ENCODE measurements around the gene SEPTIN5. TPM values are rescaled to one million over a fixed set of nuclear protein-coding genes. Genes with fewer than 3 reads are reported as not detected.
A peak's percentile ranks its signal among the peaks of the same experiment; 100 is the strongest.

Gene SEPTIN5
- total RNA-seq, 1 experiment from 2014 or later = 22.4 TPM

- no peak for TF ChIP-seq MXD4 (CRISPR knock-in tag; IDR thresholded peaks at IDR 0.05; ENCODE audit: borderline replicate concordance)
- TF ChIP-seq RORB (CRISPR knock-in tag; IDR thresholded peaks at IDR 0.05) = no peak
- no peak for TF ChIP-seq JUN (CRISPR knock-in tag; IDR thresholded peaks at IDR 0.05)
- no peak for TF ChIP-seq NFE2L1 (CRISPR knock-in tag; IDR thresholded peaks at IDR 0.05)
- TF ChIP-seq ARID4B (CRISPR knock-in tag; IDR thresholded peaks at IDR 0.05; ENCODE audit: borderline replicate concordance) = no peak
- no peak for TF ChIP-seq ZNF121 (CRISPR knock-in tag; IDR thresholded peaks at IDR 0.05)
- TF ChIP-seq, protein P1, sequence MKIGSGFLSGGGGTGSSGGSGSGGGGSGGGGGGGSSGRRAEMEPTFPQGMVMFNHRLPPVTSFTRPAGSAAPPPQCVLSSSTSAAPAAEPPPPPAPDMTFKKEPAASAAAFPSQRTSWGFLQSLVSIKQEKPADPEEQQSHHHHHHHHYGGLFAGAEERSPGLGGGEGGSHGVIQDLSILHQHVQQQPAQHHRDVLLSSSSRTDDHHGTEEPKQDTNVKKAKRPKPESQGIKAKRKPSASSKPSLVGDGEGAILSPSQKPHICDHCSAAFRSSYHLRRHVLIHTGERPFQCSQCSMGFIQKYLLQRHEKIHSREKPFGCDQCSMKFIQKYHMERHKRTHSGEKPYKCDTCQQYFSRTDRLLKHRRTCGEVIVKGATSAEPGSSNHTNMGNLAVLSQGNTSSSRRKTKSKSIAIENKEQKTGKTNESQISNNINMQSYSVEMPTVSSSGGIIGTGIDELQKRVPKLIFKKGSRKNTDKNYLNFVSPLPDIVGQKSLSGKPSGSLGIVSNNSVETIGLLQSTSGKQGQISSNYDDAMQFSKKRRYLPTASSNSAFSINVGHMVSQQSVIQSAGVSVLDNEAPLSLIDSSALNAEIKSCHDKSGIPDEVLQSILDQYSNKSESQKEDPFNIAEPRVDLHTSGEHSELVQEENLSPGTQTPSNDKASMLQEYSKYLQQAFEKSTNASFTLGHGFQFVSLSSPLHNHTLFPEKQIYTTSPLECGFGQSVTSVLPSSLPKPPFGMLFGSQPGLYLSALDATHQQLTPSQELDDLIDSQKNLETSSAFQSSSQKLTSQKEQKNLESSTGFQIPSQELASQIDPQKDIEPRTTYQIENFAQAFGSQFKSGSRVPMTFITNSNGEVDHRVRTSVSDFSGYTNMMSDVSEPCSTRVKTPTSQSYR (CRISPR knock-in tag; IDR thresholded peaks at IDR 0.05) = no peak
These were observed 9.8 kb upstream of the SEPTIN5 start (continued) for GRCh38 chr22:19704355-19705015.

GRCh38 chr22:19705181-19705934 lies 8.9 kb upstream of the SEPTIN5 start:
- H3K4me3 Mint-ChIP-seq = no peak overlapping the region
- ChIA-PET POLR2A (interaction anchor here (0.6 to 1.2 kb wide), 2 partner anchors 14 to 137 kb away, joined by 4 to 5 read pairs; no protein-coding TSS in a partner anchor), CTCF (interaction anchor here (0.6 to 4.8 kb wide), 38 partner anchors 10 to 776 kb away, joined by 3 to 62 read pairs (median 4); partner anchors contain the start of genes CDC45, CLDN5, GP1BB and SEPTIN5)
- no peaks in the 10 kb centered on the region for H3K9me3 Mint-ChIP-seq
- DNase-seq (ENCODE audit: low spot score) (peak; percentile 91), ATAC-seq (peak; percentile 90)
- H3K27me3 Mint-ChIP-seq (ENCODE audit: low read depth) = peaks cover 3% of the 10 kb centered on the region
- peak overlapping the region; percentile 72; the same call in 1 of the 2 replicates for H3K27ac Mint-ChIP-seq
- H3K36me3 Mint-ChIP-seq = no peaks in the 10 kb centered on the region
- peaks cover 40% of the 10 kb centered on the region for H3K4me1 Mint-ChIP-seq
- TF ChIP-seq ZNF232 (CRISPR knock-in tag; IDR thresholded peaks at IDR 0.05) = no peak
- no peak for TF ChIP-seq RORB (CRISPR knock-in tag; IDR thresholded peaks at IDR 0.05)
- TF ChIP-seq ZNF423 (CRISPR knock-in tag; IDR thresholded peaks at IDR 0.05) = peak; percentile 99
- TF ChIP-seq, protein P2, sequence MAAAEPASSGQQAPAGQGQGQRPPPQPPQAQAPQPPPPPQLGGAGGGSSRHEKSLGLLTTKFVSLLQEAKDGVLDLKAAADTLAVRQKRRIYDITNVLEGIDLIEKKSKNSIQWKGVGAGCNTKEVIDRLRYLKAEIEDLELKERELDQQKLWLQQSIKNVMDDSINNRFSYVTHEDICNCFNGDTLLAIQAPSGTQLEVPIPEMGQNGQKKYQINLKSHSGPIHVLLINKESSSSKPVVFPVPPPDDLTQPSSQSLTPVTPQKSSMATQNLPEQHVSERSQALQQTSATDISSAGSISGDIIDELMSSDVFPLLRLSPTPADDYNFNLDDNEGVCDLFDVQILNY (CRISPR knock-in tag; IDR thresholded peaks at IDR 0.05) = no peak
- TF ChIP-seq, protein P3, sequence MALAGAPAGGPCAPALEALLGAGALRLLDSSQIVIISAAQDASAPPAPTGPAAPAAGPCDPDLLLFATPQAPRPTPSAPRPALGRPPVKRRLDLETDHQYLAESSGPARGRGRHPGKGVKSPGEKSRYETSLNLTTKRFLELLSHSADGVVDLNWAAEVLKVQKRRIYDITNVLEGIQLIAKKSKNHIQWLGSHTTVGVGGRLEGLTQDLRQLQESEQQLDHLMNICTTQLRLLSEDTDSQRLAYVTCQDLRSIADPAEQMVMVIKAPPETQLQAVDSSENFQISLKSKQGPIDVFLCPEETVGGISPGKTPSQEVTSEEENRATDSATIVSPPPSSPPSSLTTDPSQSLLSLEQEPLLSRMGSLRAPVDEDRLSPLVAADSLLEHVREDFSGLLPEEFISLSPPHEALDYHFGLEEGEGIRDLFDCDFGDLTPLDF (CRISPR knock-in tag; IDR thresholded peaks at IDR 0.05) = no peak
- TF ChIP-seq, protein P4, sequence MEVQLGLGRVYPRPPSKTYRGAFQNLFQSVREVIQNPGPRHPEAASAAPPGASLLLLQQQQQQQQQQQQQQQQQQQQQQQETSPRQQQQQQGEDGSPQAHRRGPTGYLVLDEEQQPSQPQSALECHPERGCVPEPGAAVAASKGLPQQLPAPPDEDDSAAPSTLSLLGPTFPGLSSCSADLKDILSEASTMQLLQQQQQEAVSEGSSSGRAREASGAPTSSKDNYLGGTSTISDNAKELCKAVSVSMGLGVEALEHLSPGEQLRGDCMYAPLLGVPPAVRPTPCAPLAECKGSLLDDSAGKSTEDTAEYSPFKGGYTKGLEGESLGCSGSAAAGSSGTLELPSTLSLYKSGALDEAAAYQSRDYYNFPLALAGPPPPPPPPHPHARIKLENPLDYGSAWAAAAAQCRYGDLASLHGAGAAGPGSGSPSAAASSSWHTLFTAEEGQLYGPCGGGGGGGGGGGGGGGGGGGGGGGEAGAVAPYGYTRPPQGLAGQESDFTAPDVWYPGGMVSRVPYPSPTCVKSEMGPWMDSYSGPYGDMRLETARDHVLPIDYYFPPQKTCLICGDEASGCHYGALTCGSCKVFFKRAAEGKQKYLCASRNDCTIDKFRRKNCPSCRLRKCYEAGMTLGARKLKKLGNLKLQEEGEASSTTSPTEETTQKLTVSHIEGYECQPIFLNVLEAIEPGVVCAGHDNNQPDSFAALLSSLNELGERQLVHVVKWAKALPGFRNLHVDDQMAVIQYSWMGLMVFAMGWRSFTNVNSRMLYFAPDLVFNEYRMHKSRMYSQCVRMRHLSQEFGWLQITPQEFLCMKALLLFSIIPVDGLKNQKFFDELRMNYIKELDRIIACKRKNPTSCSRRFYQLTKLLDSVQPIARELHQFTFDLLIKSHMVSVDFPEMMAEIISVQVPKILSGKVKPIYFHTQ (CRISPR knock-in tag; IDR thresholded peaks at IDR 0.05) = no peak
- TF ChIP-seq, protein P5, sequence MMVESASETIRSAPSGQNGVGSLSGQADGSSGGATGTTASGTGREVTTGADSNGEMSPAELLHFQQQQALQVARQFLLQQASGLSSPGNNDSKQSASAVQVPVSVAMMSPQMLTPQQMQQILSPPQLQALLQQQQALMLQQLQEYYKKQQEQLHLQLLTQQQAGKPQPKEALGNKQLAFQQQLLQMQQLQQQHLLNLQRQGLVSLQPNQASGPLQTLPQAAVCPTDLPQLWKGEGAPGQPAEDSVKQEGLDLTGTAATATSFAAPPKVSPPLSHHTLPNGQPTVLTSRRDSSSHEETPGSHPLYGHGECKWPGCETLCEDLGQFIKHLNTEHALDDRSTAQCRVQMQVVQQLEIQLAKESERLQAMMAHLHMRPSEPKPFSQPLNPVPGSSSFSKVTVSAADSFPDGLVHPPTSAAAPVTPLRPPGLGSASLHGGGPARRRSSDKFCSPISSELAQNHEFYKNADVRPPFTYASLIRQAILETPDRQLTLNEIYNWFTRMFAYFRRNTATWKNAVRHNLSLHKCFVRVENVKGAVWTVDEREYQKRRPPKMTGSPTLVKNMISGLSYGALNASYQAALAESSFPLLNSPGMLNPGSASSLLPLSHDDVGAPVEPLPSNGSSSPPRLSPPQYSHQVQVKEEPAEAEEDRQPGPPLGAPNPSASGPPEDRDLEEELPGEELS (CRISPR knock-in tag; IDR thresholded peaks at IDR 0.05) = no peak
- TF ChIP-seq ELF4 (CRISPR knock-in tag; IDR thresholded peaks at IDR 0.05; ENCODE audit: low read depth) = no peak
- TF ChIP-seq FOXP1 (CRISPR knock-in tag; IDR thresholded peaks at IDR 0.05; ENCODE audit: borderline replicate concordance) = no peak
- TF ChIP-seq, protein P6, sequence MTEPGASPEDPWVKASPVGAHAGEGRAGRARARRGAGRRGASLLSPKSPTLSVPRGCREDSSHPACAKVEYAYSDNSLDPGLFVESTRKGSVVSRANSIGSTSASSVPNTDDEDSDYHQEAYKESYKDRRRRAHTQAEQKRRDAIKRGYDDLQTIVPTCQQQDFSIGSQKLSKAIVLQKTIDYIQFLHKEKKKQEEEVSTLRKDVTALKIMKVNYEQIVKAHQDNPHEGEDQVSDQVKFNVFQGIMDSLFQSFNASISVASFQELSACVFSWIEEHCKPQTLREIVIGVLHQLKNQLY (CRISPR knock-in tag; IDR thresholded peaks at IDR 0.05) = no peak
- TF ChIP-seq ETV6 (CRISPR knock-in tag; IDR thresholded peaks at IDR 0.05) = peak; percentile 34; the same call in 1 of the 2 replicates

All from WTC11 (cell line).